ENCODE results near the gene ARHGAP42. TPM values are rescaled to one million over a fixed set of nuclear protein-coding genes. Genes with fewer than 3 reads are reported as not detected.

Gene ARHGAP42
- total RNA-seq, 1 donor from 2014 or later = 33.2 TPM

DNA sequence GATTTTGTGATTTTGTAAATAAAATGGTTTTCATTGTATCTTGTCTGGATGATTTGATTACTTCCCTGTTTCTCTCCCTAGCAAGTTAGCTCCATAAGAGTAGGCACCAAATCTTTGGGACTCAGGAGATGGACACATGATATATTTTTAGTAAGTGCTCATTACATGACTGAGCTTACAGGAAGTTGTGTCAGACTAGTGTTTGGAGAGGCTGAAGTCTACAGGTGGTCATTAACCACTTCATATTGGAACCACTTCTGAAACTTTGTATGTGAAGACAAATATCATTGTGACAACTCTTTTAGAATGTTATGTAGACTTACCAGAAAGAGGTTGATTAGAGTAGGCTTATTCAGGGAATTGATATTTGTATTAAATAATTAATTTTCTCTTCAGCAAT lies 19.1 kb downstream of the ARHGAP42 start:
- Mint-ChIP-seq H3K9me3 (ENCODE audit: unreplicated experiment) (no peaks in the 10 kb centered on the region), H3K27me3 (ENCODE audit: low read depth, unreplicated experiment) (no peaks in the 10 kb centered on the region), H3K4me1 (ENCODE audit: low read depth, unreplicated experiment) (peaks cover 28% of the 10 kb centered on the region), H3K27ac (ENCODE audit: unreplicated experiment) (no peak overlapping the region), H3K4me3 (ENCODE audit: unreplicated experiment) (no peak overlapping the region), H3K36me3 (ENCODE audit: low read depth, unreplicated experiment) (peaks cover 8% of the 10 kb centered on the region)
- Histone ChIP-seq H3K4me3 (ENCODE audit: insufficient read depth, low read depth, low read length) (no peak overlapping the region), H3K9me3 (ENCODE audit: insufficient read depth, low read depth, low read length) (no peaks in the 10 kb centered on the region), H3K27me3 (ENCODE audit: insufficient read depth, low read length) (no peaks in the 10 kb centered on the region), H3K36me3 (ENCODE audit: insufficient read depth, low read length) (no peaks in the 10 kb centered on the region), H2AFZ (ENCODE audit: low read depth, low read length) (no peak overlapping the region), H3K27ac (ENCODE audit: low read depth, low read length) (no peak overlapping the region), H3K79me2 (ENCODE audit: insufficient read depth, low read length) (peaks cover 61% of the 10 kb centered on the region), H4K20me1 (ENCODE audit: insufficient read depth, low read length) (peaks cover 21% of the 10 kb centered on the region), H3K4me2 (ENCODE audit: low read length) (no peak overlapping the region), H3K9ac (ENCODE audit: low read length) (no peak overlapping the region), H3K4me1 (ENCODE audit: insufficient read depth, low read length) (peaks cover 8% of the 10 kb centered on the region)
- TF ChIP-seq EZH2 (IDR thresholded peaks at IDR 0.05; ENCODE audit: insufficient read depth, low read length) = no peak
- TF ChIP-seq, protein P1, sequence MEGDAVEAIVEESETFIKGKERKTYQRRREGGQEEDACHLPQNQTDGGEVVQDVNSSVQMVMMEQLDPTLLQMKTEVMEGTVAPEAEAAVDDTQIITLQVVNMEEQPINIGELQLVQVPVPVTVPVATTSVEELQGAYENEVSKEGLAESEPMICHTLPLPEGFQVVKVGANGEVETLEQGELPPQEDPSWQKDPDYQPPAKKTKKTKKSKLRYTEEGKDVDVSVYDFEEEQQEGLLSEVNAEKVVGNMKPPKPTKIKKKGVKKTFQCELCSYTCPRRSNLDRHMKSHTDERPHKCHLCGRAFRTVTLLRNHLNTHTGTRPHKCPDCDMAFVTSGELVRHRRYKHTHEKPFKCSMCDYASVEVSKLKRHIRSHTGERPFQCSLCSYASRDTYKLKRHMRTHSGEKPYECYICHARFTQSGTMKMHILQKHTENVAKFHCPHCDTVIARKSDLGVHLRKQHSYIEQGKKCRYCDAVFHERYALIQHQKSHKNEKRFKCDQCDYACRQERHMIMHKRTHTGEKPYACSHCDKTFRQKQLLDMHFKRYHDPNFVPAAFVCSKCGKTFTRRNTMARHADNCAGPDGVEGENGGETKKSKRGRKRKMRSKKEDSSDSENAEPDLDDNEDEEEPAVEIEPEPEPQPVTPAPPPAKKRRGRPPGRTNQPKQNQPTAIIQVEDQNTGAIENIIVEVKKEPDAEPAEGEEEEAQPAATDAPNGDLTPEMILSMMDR (IDR thresholded peaks at IDR 0.05; ENCODE audit: insufficient read depth, low read depth, low read length) = no peak
- peak; percentile 14 for DNase-seq (ENCODE audit: low read depth)
- FAIRE-seq = no peak

DNA sequence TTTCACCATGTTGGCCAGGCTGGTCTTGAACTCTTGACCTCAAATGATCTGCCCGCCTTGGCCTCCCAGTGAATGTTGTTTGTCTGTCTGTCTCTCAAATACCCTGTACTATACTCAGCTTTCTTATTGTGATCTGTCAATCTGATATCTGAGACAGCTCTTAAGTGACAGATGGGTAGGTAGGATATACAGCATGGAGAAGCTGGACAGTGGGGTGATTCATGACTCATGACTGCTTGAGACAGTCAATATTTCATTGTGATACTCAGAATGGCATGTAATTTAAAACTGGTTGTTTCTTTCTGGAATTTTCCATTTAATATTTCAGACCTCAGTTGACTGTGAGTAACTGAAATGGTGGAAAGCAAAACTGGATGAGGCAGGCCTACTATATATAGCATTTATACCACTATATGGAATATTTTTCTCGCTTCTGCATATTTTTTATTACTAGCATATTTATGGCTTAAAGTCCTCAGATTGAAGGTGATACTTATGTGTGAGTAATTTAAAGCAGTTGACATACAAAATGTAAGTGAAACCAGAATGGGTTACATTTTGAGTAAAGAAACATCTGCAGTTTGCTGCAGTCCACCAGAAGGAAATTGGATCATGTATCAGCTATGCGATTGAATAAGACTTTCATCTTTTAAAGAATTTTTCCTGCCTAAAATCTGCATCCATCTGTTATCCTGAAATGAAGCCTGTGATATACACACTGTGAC lies 22.3 kb downstream of the ARHGAP42 start:
- Histone ChIP-seq H3K79me2 (ENCODE audit: insufficient read depth, low read length) (peaks cover 73% of the 10 kb centered on the region), H3K36me3 (ENCODE audit: insufficient read depth, low read length) (no peaks in the 10 kb centered on the region), H3K27me3 (ENCODE audit: insufficient read depth, low read length) (no peaks in the 10 kb centered on the region), H3K9ac (ENCODE audit: low read length) (no peak overlapping the region), H3K4me3 (ENCODE audit: insufficient read depth, low read depth, low read length) (no peak overlapping the region), H4K20me1 (ENCODE audit: insufficient read depth, low read length) (peaks cover 14% of the 10 kb centered on the region), H3K9me3 (ENCODE audit: insufficient read depth, low read depth, low read length) (no peaks in the 10 kb centered on the region), H2AFZ (ENCODE audit: low read depth, low read length) (no peak overlapping the region), H3K4me2 (ENCODE audit: low read length) (peak overlapping the region; percentile 28), H3K27ac (ENCODE audit: low read depth, low read length) (peak overlapping the region; percentile 21), H3K4me1 (ENCODE audit: insufficient read depth, low read length) (peaks cover 8% of the 10 kb centered on the region)
- Mint-ChIP-seq H3K4me1 (ENCODE audit: low read depth, unreplicated experiment) (peaks cover 24% of the 10 kb centered on the region), H3K9me3 (ENCODE audit: unreplicated experiment) (no peaks in the 10 kb centered on the region), H3K4me3 (ENCODE audit: unreplicated experiment) (no peak overlapping the region), H3K36me3 (ENCODE audit: low read depth, unreplicated experiment) (peaks cover 3% of the 10 kb centered on the region), H3K27me3 (ENCODE audit: low read depth, unreplicated experiment) (no peaks in the 10 kb centered on the region), H3K27ac (ENCODE audit: unreplicated experiment) (peak overlapping the region; percentile 81)
- peak; percentile 49 for DNase-seq (ENCODE audit: low read depth)
- no peak for TF ChIP-seq EZH2 (IDR thresholded peaks at IDR 0.05; ENCODE audit: insufficient read depth, low read length)
- TF ChIP-seq, protein P1 (IDR thresholded peaks at IDR 0.05; ENCODE audit: insufficient read depth, low read depth, low read length) = no peak
- no peak for FAIRE-seq

DNA sequence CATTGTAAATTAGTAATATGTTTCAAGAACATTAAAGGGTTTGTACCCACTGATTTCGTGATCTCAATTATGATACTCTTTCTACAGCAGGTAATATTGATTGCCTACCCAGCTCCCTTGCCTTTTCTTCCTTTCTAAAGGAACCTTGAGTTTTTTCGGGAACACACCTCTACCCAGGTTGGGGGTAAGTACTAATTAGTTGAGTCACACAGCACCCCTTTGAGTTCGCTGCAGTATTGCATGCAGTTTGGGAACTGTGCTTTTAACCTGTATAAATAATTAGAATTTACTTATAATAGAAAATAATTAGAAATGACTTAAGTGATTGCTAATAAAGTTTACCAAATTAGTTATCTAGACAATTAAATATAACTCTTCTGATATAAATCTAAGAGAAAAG lies 24.9 kb downstream of the ARHGAP42 start:
- Histone ChIP-seq H3K27ac (ENCODE audit: low read depth, low read length) (no peak overlapping the region), H3K4me1 (ENCODE audit: insufficient read depth, low read length) (peaks cover 8% of the 10 kb centered on the region), H3K36me3 (ENCODE audit: insufficient read depth, low read length) (no peaks in the 10 kb centered on the region), H3K9me3 (ENCODE audit: insufficient read depth, low read depth, low read length) (no peaks in the 10 kb centered on the region), H2AFZ (ENCODE audit: low read depth, low read length) (no peak overlapping the region), H3K9ac (ENCODE audit: low read length) (no peak overlapping the region), H3K4me3 (ENCODE audit: insufficient read depth, low read depth, low read length) (no peak overlapping the region), H3K27me3 (ENCODE audit: insufficient read depth, low read length) (no peaks in the 10 kb centered on the region), H3K4me2 (ENCODE audit: low read length) (no peak overlapping the region), H3K79me2 (ENCODE audit: insufficient read depth, low read length) (peaks cover 72% of the 10 kb centered on the region), H4K20me1 (ENCODE audit: insufficient read depth, low read length) (peaks cover 26% of the 10 kb centered on the region)
- no peak for FAIRE-seq
- H3K4me3 Mint-ChIP-seq (ENCODE audit: unreplicated experiment) = no peak overlapping the region
- no peaks in the 10 kb centered on the region for H3K27me3 Mint-ChIP-seq (ENCODE audit: low read depth, unreplicated experiment)
- H3K36me3 Mint-ChIP-seq (ENCODE audit: low read depth, unreplicated experiment) = peaks cover 3% of the 10 kb centered on the region
- H3K27ac Mint-ChIP-seq (ENCODE audit: unreplicated experiment) = no peak overlapping the region
- peaks cover 26% of the 10 kb centered on the region for H3K4me1 Mint-ChIP-seq (ENCODE audit: low read depth, unreplicated experiment)
- DNase-seq (ENCODE audit: low read depth) = no peak
- H3K9me3 Mint-ChIP-seq (ENCODE audit: unreplicated experiment) = no peaks in the 10 kb centered on the region
- TF ChIP-seq EZH2 (IDR thresholded peaks at IDR 0.05; ENCODE audit: insufficient read depth, low read length) = no peak
- TF ChIP-seq, protein P1 (IDR thresholded peaks at IDR 0.05; ENCODE audit: insufficient read depth, low read depth, low read length) = no peak
